ENCODE data around the gene CERS5.
"Not testable (repeated sequence)": the region's sequence is repeated elsewhere in the genome, so short reads cannot be mapped to it uniquely, and the experiment has no call there.

Gene CERS5

DNA sequence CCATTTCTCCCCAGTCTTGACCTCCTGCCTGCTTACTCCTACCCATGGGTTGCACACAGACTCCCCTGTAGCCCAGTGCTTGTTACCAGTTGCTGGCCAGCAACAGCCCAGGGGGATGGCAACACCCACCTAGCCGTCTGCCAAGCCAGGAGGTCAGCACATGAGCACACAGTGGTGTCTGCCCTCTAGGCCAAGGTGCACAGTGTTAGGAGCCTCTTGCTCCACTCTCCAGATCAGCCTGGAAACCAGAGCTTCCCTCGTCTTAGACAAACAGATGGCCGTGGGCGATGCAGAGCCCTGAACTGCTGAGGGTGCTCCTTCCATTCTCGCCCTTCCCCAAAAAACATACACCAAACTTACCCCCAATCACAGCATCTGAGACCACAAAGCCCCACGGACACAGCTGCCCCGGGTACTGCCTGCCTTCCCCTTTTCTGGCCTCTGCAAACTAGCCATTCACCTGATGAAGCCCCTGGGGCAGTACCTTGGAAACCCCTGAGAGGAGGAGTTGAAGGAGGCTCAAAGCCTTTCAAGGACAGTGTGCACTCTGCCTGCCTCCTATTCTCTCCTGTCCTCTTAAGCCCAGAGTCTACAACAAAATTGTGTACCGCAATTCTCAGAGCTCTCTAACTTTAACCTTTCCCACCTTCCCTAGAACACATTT is 64.4 kb downstream of the CERS5 start:
- no peak for DNase-seq

DNA sequence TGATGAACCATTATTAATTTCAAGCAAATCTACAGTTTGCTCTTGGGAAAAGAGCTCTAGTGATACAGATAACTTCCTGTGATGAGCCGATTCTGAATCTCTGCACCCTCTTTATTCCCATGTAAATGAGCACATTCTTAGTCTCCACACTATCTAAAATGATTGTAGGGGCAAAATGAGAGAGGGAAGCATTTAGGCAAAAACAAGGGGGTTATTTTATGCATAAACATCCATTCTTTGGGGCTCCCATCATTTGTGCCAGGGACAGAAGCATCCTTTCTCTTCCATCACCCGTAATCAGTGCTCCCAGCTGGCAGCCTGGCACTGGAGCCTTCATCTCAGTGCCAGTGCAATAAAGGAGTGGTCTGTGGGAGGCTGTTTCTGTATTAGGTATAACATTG is 65.0 kb downstream of the CERS5 start:
- no peak for DNase-seq

DNA sequence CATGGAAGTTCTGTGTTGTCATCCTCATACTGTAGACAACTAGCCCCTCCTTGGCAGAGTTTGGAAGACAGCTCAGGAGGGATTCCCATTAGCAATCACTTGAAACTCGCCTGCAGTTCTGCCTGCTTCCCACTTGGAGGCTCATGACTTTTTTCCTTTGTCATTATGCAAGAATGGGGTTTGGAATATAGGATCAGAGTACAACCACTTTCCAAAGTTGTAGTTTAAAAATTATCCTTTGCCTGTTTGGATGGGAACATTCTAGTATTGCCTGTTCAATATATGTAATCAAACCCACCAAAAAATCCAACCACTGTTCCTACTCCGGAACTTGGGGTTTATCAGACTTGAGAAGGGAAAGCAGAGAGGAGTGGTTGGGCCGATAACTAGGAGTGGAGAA is 65.5 kb downstream of the CERS5 start:
- DNase-seq = peak; percentile 50

DNA sequence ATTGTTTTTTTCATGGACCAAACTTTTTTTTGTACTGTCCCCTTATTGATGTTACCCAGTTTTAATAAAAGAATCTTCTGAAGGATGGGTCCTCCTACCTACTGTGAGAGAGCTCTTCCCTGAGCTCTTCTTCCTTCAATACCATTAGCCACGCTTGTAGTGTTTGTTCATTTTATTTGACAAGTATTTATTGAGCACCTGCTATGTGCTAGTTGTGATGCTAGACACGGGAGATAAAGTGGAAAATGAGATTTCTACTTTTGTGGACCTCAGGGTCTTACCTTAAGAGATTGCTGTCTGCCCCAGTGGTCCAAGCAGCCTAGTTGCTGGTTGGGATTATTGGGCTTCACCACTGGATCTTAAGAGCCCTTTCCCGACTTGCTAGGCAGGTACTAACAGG is 66.6 kb downstream of the CERS5 start:
- no peak for DNase-seq

DNA sequence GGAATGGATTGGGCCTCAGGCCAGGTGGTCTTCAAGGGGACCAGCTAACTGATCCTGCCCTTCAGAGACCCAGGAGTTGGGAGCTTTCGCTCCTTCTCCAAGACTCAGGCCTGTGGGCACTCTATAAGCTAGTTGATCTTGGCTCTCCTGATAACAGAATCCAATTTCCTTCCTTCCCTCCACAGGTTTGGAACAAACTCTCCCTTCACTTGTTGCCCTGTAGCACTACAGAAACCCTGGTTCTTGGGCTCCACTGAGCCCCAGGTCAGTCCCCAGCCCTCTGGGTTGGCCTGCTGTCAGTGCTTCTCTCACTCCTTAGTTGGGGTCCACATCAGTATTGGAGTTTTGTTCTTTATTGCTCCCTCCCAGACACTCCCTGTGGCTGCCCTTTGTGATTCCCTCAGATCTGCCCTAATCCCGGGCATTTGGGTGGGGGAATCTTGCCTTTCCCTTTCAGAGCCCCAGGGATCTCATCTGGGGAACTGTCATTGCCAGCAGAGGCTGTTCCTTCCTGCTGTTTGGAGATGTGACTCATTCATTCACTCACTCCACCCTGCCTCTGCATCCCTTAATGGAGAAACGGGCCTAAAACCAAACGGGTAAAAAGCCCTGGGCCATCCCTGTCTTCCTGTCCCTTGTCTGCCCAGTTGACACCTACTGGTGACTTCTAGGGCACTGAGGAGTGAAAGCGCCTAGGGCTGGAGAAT is 67.7 kb downstream of the CERS5 start:
- DNase-seq = peak; percentile 64

DNA sequence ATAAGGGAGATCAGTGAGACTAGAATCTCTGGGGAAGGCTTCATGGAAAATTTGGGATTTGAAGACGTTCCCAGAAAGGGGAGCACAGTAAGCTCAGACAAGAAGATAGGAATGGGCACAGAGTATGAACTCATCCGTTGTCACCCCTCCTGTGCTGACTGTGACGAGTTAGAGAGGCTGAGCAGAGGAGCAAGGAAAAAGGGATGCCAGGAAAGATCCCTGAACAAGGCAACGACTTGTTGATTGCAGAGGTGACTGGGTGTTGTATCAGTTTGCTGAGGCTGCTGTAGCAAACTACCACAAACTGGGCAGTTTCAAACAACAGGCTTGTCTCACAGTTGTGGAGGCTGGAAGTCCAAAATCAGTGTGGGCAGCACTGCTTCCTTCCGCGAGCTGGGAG is 69.2 kb downstream of the CERS5 start:
- DNase-seq = no peak

DNA sequence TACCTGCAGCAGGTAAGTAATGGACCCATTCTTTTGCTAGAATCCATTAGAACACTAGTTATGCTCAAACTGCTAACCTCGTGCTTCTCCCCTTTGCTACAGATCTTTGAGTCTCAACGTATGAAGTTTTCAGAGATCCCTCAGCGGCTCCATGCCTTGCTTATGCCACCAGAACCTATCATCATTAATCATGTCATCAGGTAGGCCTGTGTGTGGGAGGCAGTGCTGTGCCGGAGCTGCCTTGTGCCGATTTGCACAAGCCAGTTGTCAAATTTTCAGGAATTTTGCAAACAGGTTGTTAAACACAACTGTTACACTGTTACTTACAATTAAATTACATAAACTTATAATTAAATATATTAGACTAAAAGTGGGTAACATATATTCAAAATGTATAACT is 76.8 kb downstream of the CERS5 start:
- DNase-seq = no peak

DNA sequence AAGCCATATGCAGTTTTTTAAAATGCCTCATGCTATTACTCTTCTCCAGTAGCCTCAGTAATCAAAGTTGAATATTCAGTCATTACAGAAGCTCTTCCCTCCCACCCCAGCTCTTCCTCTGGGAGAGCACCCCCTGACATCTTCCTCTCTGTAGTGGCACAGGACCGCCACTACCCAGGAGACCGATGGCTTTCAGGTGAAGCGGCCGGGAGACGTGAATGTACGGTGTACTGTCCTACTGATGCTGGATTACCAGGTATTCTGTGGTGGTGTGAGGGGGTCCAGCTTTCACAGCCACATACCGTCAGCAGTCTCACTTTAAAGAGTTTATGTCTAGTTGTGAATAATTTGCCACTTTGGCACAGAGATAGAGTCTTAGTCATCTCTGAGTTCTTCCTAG is 77.4 kb downstream of the CERS5 start:
- no peak for DNase-seq

DNA sequence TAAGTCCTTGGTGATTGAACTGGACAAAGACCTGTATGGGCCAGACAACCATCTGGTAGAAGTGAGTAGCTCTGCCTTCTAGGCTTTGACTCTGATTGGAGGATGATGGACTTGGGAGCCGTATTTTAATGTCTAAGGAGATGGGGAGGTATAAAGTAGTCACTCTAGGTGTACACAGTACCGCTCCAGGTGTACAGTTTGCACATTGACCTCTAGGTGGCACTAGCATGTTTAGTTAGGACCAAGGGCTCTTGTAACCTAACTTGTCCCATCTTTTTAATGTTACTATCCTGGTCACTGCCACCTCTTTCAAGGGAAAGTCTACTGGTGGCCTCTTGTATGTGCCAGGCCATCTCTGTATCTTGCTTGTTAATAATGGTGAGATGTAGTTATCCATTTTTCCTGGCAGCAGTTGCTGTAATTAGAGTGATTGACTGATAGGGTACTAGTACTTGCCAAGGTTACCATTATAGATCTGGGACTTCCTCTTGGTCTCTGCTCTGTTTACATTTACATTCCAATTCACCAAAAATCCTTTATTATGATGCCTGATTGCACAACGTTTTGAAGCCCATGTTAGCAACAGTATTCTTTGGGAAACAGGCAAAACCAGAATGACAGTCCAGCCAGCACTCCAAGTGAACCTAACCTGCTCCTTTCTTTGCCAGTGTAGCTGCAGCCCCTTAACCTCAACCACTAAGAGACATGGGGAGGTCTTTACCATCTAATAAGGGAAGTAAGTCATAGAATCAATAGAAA is 78.4 kb downstream of the CERS5 start:
- peak; percentile 50 for DNase-seq

DNA sequence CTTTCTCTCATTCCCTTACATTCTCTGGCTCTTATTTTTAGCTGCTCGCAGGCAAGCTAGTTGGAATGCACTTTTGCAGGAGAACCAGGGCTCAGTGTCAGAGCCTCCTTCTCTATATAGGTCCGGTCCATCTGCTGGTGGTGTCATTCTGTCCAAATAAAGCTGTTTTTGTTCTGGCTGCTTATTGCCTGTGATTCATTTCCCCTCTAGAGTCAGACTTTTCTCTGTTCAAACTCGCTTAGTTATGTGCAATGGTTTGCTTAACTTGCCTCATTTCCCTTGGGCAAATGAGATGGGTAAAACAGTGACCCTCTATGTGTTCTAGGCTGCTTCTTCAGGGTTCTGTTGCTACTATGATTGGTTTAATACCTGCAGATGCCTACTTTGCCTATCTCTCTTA is 79.2 kb downstream of the CERS5 start:
- peak; percentile 78 for DNase-seq

DNA sequence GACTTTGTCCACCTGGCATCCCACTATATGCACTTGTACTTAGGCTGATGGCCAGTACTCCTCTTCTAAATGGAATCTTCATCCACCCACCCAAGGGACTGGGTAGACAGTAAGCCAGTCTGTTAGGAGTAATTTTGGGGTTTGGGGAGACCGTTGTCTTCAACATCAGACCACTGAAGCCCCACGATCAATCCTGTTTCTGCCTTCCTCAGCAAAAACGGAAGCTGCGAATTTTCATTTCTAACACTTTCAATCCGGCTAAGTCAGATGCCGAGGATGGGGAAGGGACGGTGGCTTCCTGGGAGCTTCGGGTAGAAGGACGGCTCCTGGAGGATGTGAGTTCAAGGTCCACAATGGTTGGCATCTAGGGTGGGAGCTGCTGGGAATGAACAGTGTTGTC is 80.0 kb downstream of the CERS5 start:
- DNase-seq = no peak

DNA sequence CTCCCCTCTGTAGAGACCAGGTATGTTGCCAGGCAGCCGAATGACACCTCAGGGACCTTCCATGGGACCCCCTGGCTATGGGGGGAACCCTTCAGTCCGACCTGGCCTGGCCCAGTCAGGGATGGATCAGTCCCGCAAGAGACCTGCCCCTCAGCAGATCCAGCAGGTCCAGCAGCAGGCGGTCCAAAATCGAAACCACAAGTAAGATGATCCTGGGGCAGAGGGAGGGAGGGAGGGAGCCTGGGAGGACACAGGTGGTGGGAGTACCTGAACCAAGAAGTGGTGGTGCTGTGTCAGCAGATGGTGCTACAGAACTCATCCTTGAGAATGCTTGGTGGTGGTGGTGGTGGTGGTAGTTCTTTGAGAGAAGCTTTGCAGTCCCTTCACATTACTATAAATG is 81.0 kb downstream of the CERS5 start:
- DNase-seq = no peak

DNA sequence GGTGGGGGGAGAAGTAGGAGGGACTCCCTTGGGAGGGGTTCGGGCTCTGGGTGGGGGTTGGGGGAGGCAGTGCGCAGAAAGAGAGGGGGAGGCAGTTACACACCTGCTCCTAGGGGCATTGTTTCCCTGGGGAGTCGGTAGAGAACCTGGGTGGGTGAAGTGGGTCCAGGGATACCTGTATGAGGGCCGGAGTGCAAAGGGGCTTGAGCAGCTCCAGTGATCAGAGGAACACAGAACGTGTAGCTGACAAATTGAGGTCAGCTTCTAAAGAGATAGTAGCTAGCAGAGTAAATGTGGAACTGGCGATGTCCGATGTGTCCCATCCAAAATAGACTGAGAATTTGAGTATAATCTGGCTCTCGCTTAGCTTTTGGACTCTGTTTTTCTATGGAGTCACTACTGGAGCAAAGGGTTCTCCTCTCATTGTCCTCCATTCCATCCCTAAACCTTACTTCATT is 81.5 kb downstream of the CERS5 start:
- no peak for DNase-seq

DNA sequence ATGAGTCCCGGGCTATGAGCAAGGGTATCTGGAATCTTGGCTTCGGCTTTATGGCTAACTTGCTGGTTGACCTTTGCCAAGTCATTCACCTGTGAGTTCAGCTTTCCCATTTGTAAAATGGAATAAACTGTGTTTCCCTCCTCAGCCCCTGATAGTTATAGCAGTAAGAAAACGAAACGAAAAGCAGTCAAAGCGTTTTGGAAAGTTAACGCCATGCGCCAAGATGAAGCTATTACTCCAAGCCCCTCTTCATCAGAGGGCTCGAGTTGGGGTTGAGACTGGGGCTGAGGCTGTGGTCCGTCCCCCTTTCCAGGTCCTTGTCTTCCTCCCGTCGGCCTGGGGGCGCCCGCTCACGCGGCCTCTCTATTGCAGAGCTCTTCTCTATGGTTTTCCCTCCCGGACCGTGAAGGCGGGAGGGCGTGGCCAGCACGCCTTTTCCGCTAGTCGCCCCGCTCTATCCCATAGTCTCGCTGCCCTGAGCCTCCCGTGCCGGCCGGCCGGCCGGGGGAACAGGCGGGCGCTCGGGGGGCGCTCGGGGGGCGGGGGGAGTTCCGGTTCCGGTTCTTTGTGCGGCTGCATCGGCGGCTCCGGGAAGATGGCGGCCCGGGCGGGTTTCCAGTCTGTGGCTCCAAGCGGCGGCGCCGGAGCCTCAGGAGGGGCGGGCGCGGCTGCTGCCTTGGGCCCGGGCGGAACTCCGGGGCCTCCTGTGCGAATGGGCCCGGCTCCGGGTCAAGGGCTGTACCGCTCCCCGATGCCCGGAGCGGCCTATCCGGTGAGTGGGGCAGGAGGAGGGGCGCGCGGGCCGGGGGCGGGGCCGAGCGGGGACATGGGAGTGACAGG is 82.2 kb downstream of the CERS5 start, which contains the start of gene SMARCD1:
Gene SMARCD1 (plus strand): TSS at position 568 of the 840 bp plus-strand sequence. CDS start 28 bp downstream, at position 596.
- DNase-seq = peak; percentile 93

DNA sequence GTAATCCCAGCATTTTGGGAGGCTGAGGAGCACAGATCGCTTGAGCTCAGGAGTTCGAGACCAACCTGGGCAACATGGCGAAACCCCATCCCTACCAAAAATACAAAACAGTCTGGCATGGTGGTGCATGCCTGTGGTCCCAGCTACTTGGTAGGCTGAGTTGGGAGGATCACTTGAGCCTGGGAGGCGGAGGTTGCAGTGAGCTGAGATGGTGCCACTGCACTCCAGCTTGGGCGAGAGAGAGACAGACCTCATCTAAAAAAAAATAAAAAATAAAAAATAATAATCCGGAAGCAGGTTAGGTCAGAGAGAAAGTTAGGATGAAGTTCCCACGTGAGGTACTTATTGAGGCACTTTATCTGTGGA is 82.8 kb downstream of the CERS5 start:
- not testable (repeated sequence) for DNase-seq

DNA sequence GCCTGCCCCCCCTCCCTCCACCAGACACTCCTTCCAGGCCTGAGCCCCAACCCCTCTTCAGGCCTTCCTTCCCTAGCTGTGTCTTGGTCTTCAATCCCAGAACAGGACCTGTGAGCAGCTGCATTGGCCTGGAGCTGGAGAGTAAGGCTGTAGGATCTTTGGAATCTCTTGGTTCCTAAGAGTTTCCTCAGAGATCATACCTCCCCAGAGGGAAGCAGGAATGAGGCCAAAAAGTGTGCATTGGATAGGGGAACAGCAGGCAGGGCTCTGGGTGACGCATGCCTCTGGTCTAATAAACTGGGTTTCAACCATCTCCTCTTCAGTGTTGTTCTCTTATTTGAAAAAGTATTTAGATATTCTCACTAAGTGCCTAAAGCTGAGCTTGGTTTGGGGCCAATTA is 83.9 kb downstream of the CERS5 start:
- DNase-seq = no peak

DNA sequence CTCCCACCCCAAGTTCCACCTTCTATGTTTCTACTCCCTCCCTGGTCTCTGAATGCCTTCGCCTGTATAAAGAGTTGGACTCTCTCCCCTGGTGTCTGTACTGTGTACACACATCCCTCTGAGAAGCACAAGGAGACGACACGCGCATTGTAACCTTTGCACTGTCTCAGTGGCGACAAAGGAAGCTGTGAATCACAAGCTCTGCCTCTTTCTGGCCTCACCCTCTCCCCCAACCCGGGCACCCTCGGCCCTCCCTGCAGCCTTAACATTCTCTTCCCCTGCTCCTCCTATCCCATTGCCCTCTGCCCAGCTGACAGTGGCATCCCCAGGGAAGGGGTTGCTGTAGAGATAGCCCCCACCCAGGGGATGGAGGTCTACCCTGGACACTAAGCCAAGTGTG is 84.5 kb downstream of the CERS5 start:
- no peak for DNase-seq

DNA sequence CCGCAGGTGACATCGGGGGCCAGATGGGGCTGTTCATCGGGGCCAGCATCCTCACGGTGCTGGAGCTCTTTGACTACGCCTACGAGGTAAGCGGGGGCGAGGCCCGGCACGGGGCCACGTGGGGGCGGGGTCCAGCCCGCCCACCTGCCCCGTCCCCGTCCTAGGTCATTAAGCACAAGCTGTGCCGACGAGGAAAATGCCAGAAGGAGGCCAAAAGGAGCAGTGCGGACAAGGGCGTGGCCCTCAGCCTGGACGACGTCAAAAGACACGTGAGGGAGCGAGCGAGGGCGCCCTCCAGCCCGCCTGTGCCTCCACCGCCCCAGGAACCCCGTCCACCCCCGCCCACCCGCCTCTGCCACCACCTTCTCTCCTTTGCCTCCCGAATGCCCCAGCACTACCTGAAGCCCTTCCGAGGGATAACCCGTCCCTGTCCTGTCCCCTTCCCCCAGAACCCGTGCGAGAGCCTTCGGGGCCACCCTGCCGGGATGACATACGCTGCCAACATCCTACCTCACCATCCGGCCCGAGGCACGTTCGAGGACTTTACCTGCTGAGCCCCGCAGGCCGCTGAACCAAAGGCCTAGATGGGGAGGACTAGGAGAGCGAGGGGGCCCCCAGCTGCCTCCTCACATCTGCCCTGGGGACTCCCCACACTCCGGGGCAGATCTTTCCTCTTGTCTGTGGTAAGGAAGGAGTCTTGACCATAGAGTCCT is 85.9 kb downstream of the CERS5 start:
- no peak for DNase-seq

DNA sequence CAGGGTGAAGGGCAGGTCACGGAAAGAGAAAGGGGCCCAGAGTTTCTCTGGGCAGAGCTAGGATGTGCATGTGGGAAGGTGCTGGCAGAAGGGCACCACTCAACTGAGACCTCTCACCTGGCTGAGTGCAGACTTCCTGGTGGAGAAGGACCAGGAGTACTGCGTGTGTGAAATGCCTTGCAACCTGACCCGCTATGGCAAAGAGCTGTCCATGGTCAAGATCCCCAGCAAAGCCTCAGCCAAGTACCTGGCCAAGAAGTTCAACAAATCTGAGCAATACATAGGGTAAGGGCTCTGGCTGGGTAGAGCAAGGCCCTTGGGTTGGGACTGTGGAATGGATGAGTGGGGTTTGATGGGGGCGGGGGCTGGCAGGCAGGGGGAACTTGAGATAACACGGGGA is 87.4 kb downstream of the CERS5 start:
- DNase-seq = no peak

All from fibroblast of skin of back (primary cell).